GM23248 (cell line): ENCODE results near the gene PRSS22.

ENCODE experiments used
- EZH2 ChIP-seq: fragments of 200-600 bp; sonication (generic); IDR thresholded peaks from 2 replicates; pipeline ENCODE4 v1.6.1; 2018; ENCODE audit warnings: antibody characterized with exemption, mild to moderate bottlenecking; ENCODE audit not compliant: insufficient read depth, poor library complexity, severe bottlenecking
- EZH2phosphoT487 ChIP-seq: fragments of 200-600 bp; sonication (generic); IDR thresholded peaks from 2 replicates; pipeline ENCODE4 v1.6.1; 2018; ENCODE audit warnings: antibody characterized with exemption, moderate library complexity, mild to moderate bottlenecking, low read depth; ENCODE audit not compliant: insufficient read depth

- TF ChIP-seq EZH2 (no peak), EZH2phosphoT487 (no peak)
Observed at GRCh38 chr16:2840914-2841313, 17.1 kb downstream of the PRSS22 start.
